ENCODE results near the gene CCDC80. TPM values are rescaled to one million over a fixed set of nuclear protein-coding genes. Genes with fewer than 3 reads are reported as not detected.
A peak's percentile ranks its signal among the peaks of the same experiment; 100 is the strongest.

The CCDC80 gene
- total and polyA plus RNA-seq, 9 of the 15 experiments (the other 6 are each of a cell fraction or from before 2014, with no cell fraction given): 0.17 to 2.0 (median 1.1) TPM

GRCh38 chr3:112619295-112619694 is 21.6 kb downstream of the CCDC80 start (continued):
- peak; percentile 28; the same call in 1 of the 2 replicates for TF ChIP-seq ATF3 (IDR thresholded peaks at IDR 0.05)
- no peak for TF ChIP-seq ATF3 (CRISPR knock-in tag; conservative IDR thresholded peaks at IDR 0.05)
- no peak for TF ChIP-seq ATF4 (CRISPR knock-in tag; IDR thresholded peaks at IDR 0.05)

GRCh38 chr3:112617285-112617684 is 23.7 kb downstream of the CCDC80 start:
- H3K79me2 ChIP-seq (ENCODE audit: control insufficient read depth, insufficient read depth, low read length): no peaks in the 10 kb centered on the region
- H3K4me3 ChIP-seq: no peak overlapping the region
- no peaks in the 10 kb centered on the region for H3K27me3 ChIP-seq (ENCODE audit: control insufficient read depth in 2 of 2, insufficient read depth in 2 of 2, low read length in 2 of 2)
- H3K27ac ChIP-seq (ENCODE audit: extremely low read depth, low read depth, low read length): no peak overlapping the region
- no peak overlapping the region for H3K9ac ChIP-seq (ENCODE audit: insufficient read depth in 1 of 2, low read depth in 2 of 2, low read length in 2 of 2)
- H3K9me3 ChIP-seq (replicated peaks; ENCODE audit: control insufficient read depth, insufficient read depth, low read depth, low read length): no peaks in the 10 kb centered on the region
- BruUV-seq (replicated peaks): no TSS peak
- FAIRE-seq: no peak
- 65% methylated on average over 2 of the region's 2 CpGs for WGBS (ENCODE audit: insufficient coverage, low coverage, missing lambda C conversion rate)
- no peak for DNase-seq (ENCODE audit: extremely low read depth in 1 of 4, low spot score in 3 of 4)
- peaks cover 0 to 5% of the 10 kb centered on the region in 2 experiments; a peak in 2 of 5 replicates for H3K4me1 ChIP-seq (replicated peaks in 1 of 2; ENCODE audit: control insufficient read depth in 2 of 2, insufficient read depth in 2 of 2, low read length in 2 of 2)
- no peak for ATAC-seq
- no peak overlapping the region for H3K4me2 ChIP-seq (ENCODE audit: insufficient read depth, low read length)
- H4K20me1 ChIP-seq (replicated peaks; ENCODE audit: control insufficient read depth, insufficient read depth, low read length): no peaks in the 10 kb centered on the region
- in situ Hi-C loops (cut with MboI) (no loop called here), intact Hi-C loops (cut with micrococcal nuclease) (no loop called here)
- H2AFZ ChIP-seq (ENCODE audit: low read depth, low read length): no peak overlapping the region
- CTCF ChIA-PET (ENCODE audit: low intra/inter-chr PET ratio): no interaction called here
- POLR2A ChIA-PET: no interaction called here
- no peaks in the 10 kb centered on the region for H3K36me3 ChIP-seq (ENCODE audit: control insufficient read depth, insufficient read depth, low read length)
- H3K9me1 ChIP-seq (ENCODE audit: control insufficient read depth, insufficient read depth, low read length): no peaks in the 10 kb centered on the region
- TF ChIP-seq SMAD3 (CRISPR knock-in tag; conservative IDR thresholded peaks at IDR 0.05) (no peak), ARID4B (CRISPR knock-in tag; IDR thresholded peaks at IDR 0.05) (no peak), ZNF584 (CRISPR knock-in tag; IDR thresholded peaks at IDR 0.05; ENCODE audit: low read depth) (no peak), CHAMP1 (IDR thresholded peaks at IDR 0.05) (no peak), RBM34 (IDR thresholded peaks at IDR 0.05; ENCODE audit: borderline replicate concordance, insufficient read depth, low read length) (no peak), TGIF2 (CRISPR knock-in tag; IDR thresholded peaks at IDR 0.05) (no peak), COPS2 (conservative IDR thresholded peaks at IDR 0.05) (no peak), CSDE1 (IDR thresholded peaks at IDR 0.05) (no peak), NR2F6 (CRISPR knock-in tag; IDR thresholded peaks at IDR 0.05) (no peak), JUN (IDR thresholded peaks at IDR 0.05; ENCODE audit: borderline replicate concordance, low read depth, low read length) (no peak), JUN (CRISPR knock-in tag; IDR thresholded peaks at IDR 0.05; ENCODE audit: borderline replicate concordance) (no peak)

All from K562 (cell line).